Epidermal melanocyte (primary cell): ENCODE data around the gene CNNM2.

Experiments
- DNase-seq: peaks from one replicate; pipeline ENCODE4 v3.0.0; 2011; ENCODE audit warnings: low spot score; ENCODE audit not compliant: insufficient read length

Gene CNNM2

GRCh38 chr10:103139803-103140202 lies 221.7 kb downstream of the CNNM2 start:
- no peak for DNase-seq
